Skeletal muscle satellite cell (primary cell): ENCODE data around the gene SEMA6A.
"Not testable (repeated sequence)": the region's sequence is repeated elsewhere in the genome, so short reads cannot be mapped to it uniquely, and the experiment has no call there.

Experiments
- H3K27me3 ChIP-seq: 2 replicates; pipeline ENCODE4 v1.7.0; 2013; ENCODE audit warnings: low read length; ENCODE audit not compliant: control insufficient read depth, insufficient read depth
- H3K36me3 ChIP-seq: 2 replicates; pipeline ENCODE4 v1.7.0; 2013; ENCODE audit warnings: mild to moderate bottlenecking, control low read depth, low read length; ENCODE audit not compliant: insufficient read depth
- H3K4me1 ChIP-seq: 2 replicates; pipeline ENCODE4 v1.7.0; 2013; ENCODE audit warnings: low read length; ENCODE audit not compliant: control insufficient read depth, insufficient read depth
- H3K4me2 ChIP-seq: 2 replicates; pipeline ENCODE4 v1.7.0; 2013; ENCODE audit warnings: mild to moderate bottlenecking, low read length
- H3K4me3 ChIP-seq: 2 replicates; pipeline ENCODE4 v1.7.0; 2013; ENCODE audit warnings: low read length
- H3K9ac ChIP-seq: 2 replicates; pipeline ENCODE4 v1.7.0; 2013; ENCODE audit warnings: mild to moderate bottlenecking, low read depth, low read length, moderate library complexity
- H3K9me3 ChIP-seq: replicated peaks from 2 replicates; pipeline ENCODE4 v1.7.0; 2013; ENCODE audit warnings: mild to moderate bottlenecking, control low read depth, low read length

The SEMA6A gene

GRCh38 chr5:116528519-116529234, 45.9 kb downstream of the SEMA6A start:
- Histone ChIP-seq H3K9ac (no peak overlapping the region), H3K4me1 (no peaks in the 10 kb centered on the region), H3K36me3 (no peaks in the 10 kb centered on the region), H3K4me3 (no peak overlapping the region), H3K4me2 (no peak overlapping the region), H3K9me3 (no peaks in the 10 kb centered on the region), H3K27me3 (peaks cover 15% of the 10 kb centered on the region)

DNA sequence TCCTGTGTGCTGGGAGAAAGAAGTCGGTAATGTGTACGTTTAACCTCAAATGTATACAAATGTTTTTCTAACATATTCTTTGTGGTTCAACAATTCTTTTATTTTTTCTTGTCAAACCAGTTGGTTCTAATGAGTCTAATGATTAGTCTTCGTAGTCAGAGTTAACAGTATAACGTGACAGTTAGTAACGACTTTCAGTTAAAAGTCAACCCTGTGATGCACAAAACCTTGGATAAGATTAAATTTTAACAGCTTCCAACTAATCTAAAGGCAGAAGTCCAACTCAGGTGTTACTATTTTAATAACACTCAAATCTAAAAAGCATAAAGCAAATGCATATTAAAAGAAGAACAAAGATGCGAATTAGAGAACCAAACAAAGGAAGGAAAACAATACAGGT, 47.0 kb downstream of the SEMA6A start:
- no peak overlapping the region for H3K4me3 ChIP-seq
- no peaks in the 10 kb centered on the region for H3K4me1 ChIP-seq
- H3K9me3 ChIP-seq, result no peaks in the 10 kb centered on the region
- no peaks in the 10 kb centered on the region for H3K36me3 ChIP-seq
- no peak overlapping the region for H3K4me2 ChIP-seq
- H3K27me3 ChIP-seq, result peaks cover 13% of the 10 kb centered on the region
- no peak overlapping the region for H3K9ac ChIP-seq

DNA sequence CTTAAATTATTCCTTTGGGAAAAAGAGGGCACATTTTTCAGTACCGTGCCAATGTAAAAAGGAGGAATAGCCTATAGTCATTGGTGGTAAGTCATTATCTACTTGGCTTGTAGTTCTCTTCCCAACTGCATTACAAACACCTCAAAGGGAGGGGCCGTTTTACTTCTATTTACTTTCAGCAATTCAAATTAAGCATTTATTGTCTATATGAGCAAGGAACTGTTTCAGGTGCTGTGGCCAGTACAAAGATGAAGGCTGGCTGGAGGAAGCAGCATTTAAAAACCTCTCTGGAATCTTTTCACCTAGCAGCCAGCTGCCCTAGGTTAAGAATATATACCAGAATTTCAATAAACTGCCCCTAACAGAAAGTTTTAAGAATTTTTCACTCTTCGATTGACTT, 48.9 kb downstream of the SEMA6A start:
- Histone ChIP-seq H3K9ac (no peak overlapping the region), H3K27me3 (peaks cover 13% of the 10 kb centered on the region), H3K4me1 (peaks cover 3% of the 10 kb centered on the region), H3K4me2 (no peak overlapping the region), H3K4me3 (no peak overlapping the region), H3K36me3 (no peaks in the 10 kb centered on the region), H3K9me3 (no peaks in the 10 kb centered on the region)

- no peak overlapping the region for H3K4me3 ChIP-seq
- H3K4me1 ChIP-seq, result peaks cover 3% of the 10 kb centered on the region
- no peaks in the 10 kb centered on the region for H3K9me3 ChIP-seq
- H3K4me2 ChIP-seq, result no peak overlapping the region
- H3K9ac ChIP-seq, result no peak overlapping the region
- H3K36me3 ChIP-seq, result no peaks in the 10 kb centered on the region
- peaks cover 13% of the 10 kb centered on the region for H3K27me3 ChIP-seq
Observed at GRCh38 chr5:116524966-116525365, 49.7 kb downstream of the SEMA6A start.

- H3K4me1 ChIP-seq, result peaks cover 3% of the 10 kb centered on the region
Observed at GRCh38 chr5:116524051-116524904, 50.3 kb downstream of the SEMA6A start.

GRCh38 chr5:116523182-116523581, 51.4 kb downstream of the SEMA6A start:
- not testable (repeated sequence) for H3K27me3 ChIP-seq, H3K4me3 ChIP-seq, H3K9ac ChIP-seq, H3K9me3 ChIP-seq, H3K4me2 ChIP-seq, H3K4me1 ChIP-seq, H3K36me3 ChIP-seq

More at GRCh38 chr5:116524051-116524904, 50.3 kb downstream of the SEMA6A start:
- Histone ChIP-seq H3K27me3 (peaks cover 11% of the 10 kb centered on the region), H3K9ac (no peak overlapping the region), H3K9me3 (no peaks in the 10 kb centered on the region), H3K4me2 (no peak overlapping the region), H3K36me3 (no peaks in the 10 kb centered on the region), H3K4me3 (no peak overlapping the region)

- no peak overlapping the region for H3K9ac ChIP-seq
- peaks cover 3% of the 10 kb centered on the region for H3K4me1 ChIP-seq
- no peak overlapping the region for H3K4me2 ChIP-seq
- no peak overlapping the region for H3K4me3 ChIP-seq
- H3K36me3 ChIP-seq, result no peaks in the 10 kb centered on the region
- no peaks in the 10 kb centered on the region for H3K9me3 ChIP-seq
- no peaks in the 10 kb centered on the region for H3K27me3 ChIP-seq
Observed at GRCh38 chr5:116522356-116523136, 52.1 kb downstream of the SEMA6A start.

- Histone ChIP-seq H3K9me3 (no peaks in the 10 kb centered on the region), H3K9ac (no peak overlapping the region), H3K4me2 (no peak overlapping the region), H3K4me3 (no peak overlapping the region), H3K27me3 (no peaks in the 10 kb centered on the region), H3K4me1 (peaks cover 3% of the 10 kb centered on the region), H3K36me3 (no peaks in the 10 kb centered on the region)
Observed at GRCh38 chr5:116521173-116521872, 53.3 kb downstream of the SEMA6A start.

- Histone ChIP-seq H3K9me3 (no peaks in the 10 kb centered on the region), H3K4me3 (no peak overlapping the region), H3K4me1 (peaks cover 3% of the 10 kb centered on the region)
Observed at GRCh38 chr5:116520771-116521170, 53.9 kb downstream of the SEMA6A start.

GRCh38 chr5:116518423-116518822, 56.2 kb downstream of the SEMA6A start:
- no peaks in the 10 kb centered on the region for H3K36me3 ChIP-seq
- no peak overlapping the region for H3K4me2 ChIP-seq
- no peak overlapping the region for H3K4me3 ChIP-seq
- no peaks in the 10 kb centered on the region for H3K27me3 ChIP-seq
- peaks cover 3% of the 10 kb centered on the region for H3K4me1 ChIP-seq
- H3K9ac ChIP-seq, result no peak overlapping the region
- no peaks in the 10 kb centered on the region for H3K9me3 ChIP-seq

More at GRCh38 chr5:116520771-116521170, 53.9 kb downstream of the SEMA6A start:
- no peaks in the 10 kb centered on the region for H3K36me3 ChIP-seq
- no peaks in the 10 kb centered on the region for H3K27me3 ChIP-seq
- no peak overlapping the region for H3K9ac ChIP-seq
- H3K4me2 ChIP-seq, result no peak overlapping the region

DNA sequence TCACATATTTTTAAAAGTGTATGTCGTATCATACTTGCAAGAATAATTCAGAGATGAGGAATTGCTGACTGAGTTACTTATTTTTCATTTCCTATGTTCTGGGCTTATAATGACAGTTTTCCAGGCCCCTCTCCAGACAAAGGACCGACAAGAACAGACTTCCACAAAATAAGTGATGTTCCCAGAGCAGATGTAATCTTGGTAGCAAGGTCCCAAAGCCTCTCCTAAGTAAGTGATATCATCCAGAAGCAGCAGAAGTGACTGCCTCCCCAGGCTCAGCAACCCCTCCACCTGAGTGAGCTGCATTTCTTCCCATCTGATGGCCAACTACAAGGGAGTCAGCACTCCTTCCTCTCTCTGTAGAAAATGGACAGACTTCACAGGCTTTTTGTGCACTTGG, 57.1 kb downstream of the SEMA6A start:
- no peaks in the 10 kb centered on the region for H3K27me3 ChIP-seq
- H3K9me3 ChIP-seq, result no peaks in the 10 kb centered on the region
- no peak overlapping the region for H3K9ac ChIP-seq
- H3K4me1 ChIP-seq, result peaks cover 3% of the 10 kb centered on the region
- H3K4me2 ChIP-seq, result no peak overlapping the region
- no peak overlapping the region for H3K4me3 ChIP-seq
- H3K36me3 ChIP-seq, result no peaks in the 10 kb centered on the region
